ENCODE data around the gene PHKB.

PHKB gene

DNA sequence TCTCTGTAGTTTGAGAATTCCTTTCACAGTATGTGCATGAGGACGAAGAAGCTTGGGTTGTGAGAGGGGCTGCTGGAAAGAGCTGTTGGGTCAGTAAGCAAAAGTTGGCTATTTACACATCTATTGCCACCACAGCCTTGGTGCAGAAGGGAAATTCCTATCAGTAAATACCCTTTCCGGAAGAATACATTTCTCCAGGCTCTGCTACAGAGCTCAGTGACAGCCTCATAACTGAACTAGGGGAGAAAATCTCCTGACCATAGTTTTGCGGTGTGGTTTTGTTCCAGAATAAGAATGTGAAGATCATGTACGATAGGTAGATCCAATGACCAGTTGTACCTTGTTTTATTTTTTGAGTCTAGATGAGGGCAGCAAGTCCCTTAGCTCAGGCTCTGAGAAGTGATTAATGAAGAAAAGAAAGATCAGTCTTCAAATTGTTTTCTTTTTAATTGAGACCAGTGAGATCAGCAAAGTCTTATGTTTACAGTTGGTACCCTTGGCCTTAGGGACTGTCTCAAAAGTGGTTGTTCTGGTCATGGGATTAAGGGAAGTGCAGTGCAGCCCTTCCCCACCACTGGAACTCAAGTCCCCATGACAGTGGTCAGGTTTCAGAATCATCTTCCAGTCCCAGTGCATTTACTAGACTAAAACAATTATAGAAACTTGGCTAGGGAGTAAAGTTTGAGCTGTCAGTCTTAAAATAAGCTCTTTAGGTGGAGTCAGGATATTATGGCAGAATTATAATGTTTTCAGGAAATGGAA lies 123.5 kb downstream of the PHKB start:
- no peak for TF ChIP-seq ZNF274 (IDR thresholded peaks at IDR 0.05; ENCODE audit: low read depth, low read length)
- H3K4me3 ChIP-seq (ENCODE audit: low read length): no peak overlapping the region

GRCh38 chr16:47586121-47586520 lies 125.0 kb downstream of the PHKB start:
- no peak for TF ChIP-seq ZNF274 (IDR thresholded peaks at IDR 0.05; ENCODE audit: low read depth, low read length)
- no peak overlapping the region for H3K4me3 ChIP-seq (ENCODE audit: low read length)

- no peak overlapping the region for H3K4me3 ChIP-seq (ENCODE audit: low read length)
- TF ChIP-seq ZNF274 (IDR thresholded peaks at IDR 0.05; ENCODE audit: low read depth, low read length): no peak
Measured at GRCh38 chr16:47590472-47590871, 129.3 kb downstream of the PHKB start.

GRCh38 chr16:47592232-47592631 lies 131.1 kb downstream of the PHKB start:
- no peak for TF ChIP-seq ZNF274 (IDR thresholded peaks at IDR 0.05; ENCODE audit: low read depth, low read length)
- no peak overlapping the region for H3K4me3 ChIP-seq (ENCODE audit: low read length)

DNA sequence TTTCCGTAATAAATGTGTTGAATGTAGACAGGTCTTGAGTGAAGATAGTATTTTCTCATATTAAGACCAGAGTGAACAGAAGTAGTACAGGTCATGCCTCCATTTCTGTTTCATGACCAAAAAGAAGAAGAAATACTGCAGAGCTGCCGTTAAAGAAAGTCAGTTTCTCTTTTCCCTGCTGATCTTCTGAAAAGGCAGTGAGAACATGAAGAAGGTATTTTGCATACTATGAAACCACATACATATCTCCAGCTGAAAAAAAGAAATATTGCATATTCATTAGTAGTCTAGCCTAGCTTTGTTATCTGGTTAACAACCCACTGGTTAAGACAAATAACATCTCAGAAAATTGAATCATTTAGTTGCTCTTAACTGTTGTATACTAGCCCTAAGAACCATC lies 138.4 kb downstream of the PHKB start:
- H3K4me3 ChIP-seq (ENCODE audit: low read length): no peak overlapping the region
- no peak for TF ChIP-seq ZNF274 (IDR thresholded peaks at IDR 0.05; ENCODE audit: low read depth, low read length)

GRCh38 chr16:47600376-47600775 lies 139.2 kb downstream of the PHKB start:
- no peak overlapping the region for H3K4me3 ChIP-seq (ENCODE audit: low read length)
- no peak for TF ChIP-seq ZNF274 (IDR thresholded peaks at IDR 0.05; ENCODE audit: low read depth, low read length)

- no peak for TF ChIP-seq ZNF274 (IDR thresholded peaks at IDR 0.05; ENCODE audit: low read depth, low read length)
- no peak overlapping the region for H3K4me3 ChIP-seq (ENCODE audit: low read length)
Measured at GRCh38 chr16:47604306-47604705, 143.2 kb downstream of the PHKB start.

GRCh38 chr16:47611042-47611441 lies 149.9 kb downstream of the PHKB start:
- TF ChIP-seq ZNF274 (IDR thresholded peaks at IDR 0.05; ENCODE audit: low read depth, low read length): no peak
- H3K4me3 ChIP-seq (ENCODE audit: low read length): no peak overlapping the region

- TF ChIP-seq ZNF274 (IDR thresholded peaks at IDR 0.05; ENCODE audit: low read depth, low read length): no peak
- H3K4me3 ChIP-seq (ENCODE audit: low read length): no peak overlapping the region
Measured at GRCh38 chr16:47611848-47612493, 150.8 kb downstream of the PHKB start.

DNA sequence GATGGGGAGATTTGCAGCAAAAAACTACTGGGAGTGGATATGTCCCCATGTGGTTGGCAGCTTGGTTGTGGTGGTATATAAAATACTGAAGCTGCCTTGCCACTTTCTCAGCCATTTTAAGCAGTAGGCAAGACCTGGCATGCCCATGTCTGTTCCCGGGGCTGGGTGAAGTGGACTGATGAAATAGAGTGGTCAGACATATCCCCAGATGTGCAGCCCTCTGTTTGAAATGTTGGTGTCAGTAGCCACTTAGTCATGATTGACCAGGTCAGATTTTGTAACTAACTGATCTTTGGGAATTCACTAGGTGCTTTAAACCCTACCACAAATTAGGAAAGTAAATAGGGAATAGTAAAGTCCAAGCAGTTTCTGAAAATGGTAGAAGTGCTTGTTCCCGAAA lies 151.6 kb downstream of the PHKB start:
- TF ChIP-seq ZNF274 (IDR thresholded peaks at IDR 0.05; ENCODE audit: low read depth, low read length): no peak

GRCh38 chr16:47613251-47613650 lies 152.1 kb downstream of the PHKB start:
- H3K4me3 ChIP-seq (ENCODE audit: low read length): no peak overlapping the region
- no peak for TF ChIP-seq ZNF274 (IDR thresholded peaks at IDR 0.05; ENCODE audit: low read depth, low read length)

More for the DNA sequence above, 151.6 kb downstream of the PHKB start:
- no peak overlapping the region for H3K4me3 ChIP-seq (ENCODE audit: low read length)

GRCh38 chr16:47617732-47618131 lies 156.6 kb downstream of the PHKB start:
- TF ChIP-seq ZNF274 (IDR thresholded peaks at IDR 0.05; ENCODE audit: low read depth, low read length): no peak
- H3K4me3 ChIP-seq (ENCODE audit: low read length): no peak overlapping the region

DNA sequence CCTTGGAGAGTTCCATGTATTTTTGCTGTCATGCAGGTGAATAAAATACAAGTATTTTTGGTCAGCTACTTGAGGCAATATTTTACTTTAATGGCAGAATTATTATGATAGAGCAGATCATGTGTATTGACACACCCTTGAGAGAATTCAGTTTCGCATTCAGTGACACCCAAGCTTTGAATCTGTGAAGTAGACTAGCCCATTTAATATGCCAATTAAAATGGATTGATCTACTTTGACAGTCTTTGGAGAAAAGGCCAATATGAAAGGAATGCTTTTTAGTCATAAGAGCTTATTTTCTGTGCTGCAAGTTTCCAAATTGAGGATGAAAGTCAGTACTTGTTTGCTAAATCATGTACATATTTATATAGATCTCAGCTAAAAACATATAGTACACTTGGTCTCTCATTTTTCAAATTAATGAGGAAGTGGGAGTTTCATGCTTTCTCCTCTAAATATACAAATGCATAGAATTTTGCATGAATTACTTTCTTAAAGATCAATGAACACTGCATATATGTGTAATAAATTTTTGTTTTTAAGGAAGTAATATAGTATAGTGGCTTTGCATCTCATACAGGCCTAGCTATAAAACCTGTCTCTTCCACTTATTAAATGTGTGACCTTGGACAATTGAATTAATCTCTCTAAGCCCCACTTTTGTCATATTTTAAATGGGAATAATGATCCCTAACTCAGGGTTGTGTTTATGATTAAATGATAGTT lies 161.5 kb downstream of the PHKB start:
- no peak overlapping the region for H3K4me3 ChIP-seq (ENCODE audit: low read length)
- no peak for TF ChIP-seq ZNF274 (IDR thresholded peaks at IDR 0.05; ENCODE audit: low read depth, low read length)

GRCh38 chr16:47624563-47624962 lies 163.4 kb downstream of the PHKB start:
- H3K4me3 ChIP-seq (ENCODE audit: low read length): no peak overlapping the region
- TF ChIP-seq ZNF274 (IDR thresholded peaks at IDR 0.05; ENCODE audit: low read depth, low read length): no peak

DNA sequence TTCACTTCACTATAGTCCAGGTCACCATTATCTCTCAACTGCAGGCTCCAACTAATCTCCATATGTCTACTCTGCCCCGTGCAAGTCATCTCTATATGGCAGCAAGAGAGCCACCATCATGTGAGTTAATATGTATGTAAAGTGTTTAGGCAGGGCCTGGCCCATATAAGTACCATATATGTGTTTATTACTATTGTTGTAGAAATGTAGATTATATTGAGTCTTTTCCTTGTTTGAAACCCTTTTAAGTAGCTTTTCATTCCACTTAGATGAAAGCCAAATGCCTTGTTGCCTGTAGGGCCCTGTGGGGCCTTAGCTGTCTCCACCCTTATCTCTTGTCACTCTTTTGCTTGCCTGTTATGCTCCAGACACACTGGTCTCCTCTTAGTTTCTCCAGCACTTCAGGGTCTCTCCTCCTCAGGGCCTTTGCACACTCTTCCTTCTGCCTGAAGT lies 164.0 kb downstream of the PHKB start:
- TF ChIP-seq ZNF274 (IDR thresholded peaks at IDR 0.05; ENCODE audit: low read depth, low read length): no peak

More for the DNA sequence above, 164.0 kb downstream of the PHKB start:
- no peak overlapping the region for H3K4me3 ChIP-seq (ENCODE audit: low read length)

Measured in GM08714 (cell line).